OCI-LY7 (cell line): Measurements from ENCODE around the gene OSBP2. TPM values are rescaled to one million over a fixed set of nuclear protein-coding genes. Genes with fewer than 3 reads are reported as not detected.

Experiments used
- BruUV-seq: library from RNA; stranded (reverse); fragments of 400-500 nt; replicated peaks from 2 replicates; lab custom pipeline; 2021; lab: Mats Ljungman, UMichigan
- CTCF ChIA-PET: fragments of 300-600 bp; sonication (Branson Sonifier 250); formaldehyde crosslinking; loops from one replicate; lab custom pipeline; 2022; ENCODE audit warnings: antibody characterized with exemption; ENCODE audit not compliant: unreplicated experiment; lab: Charles Lee
- POLR2A ChIA-PET: fragments of 300-600 bp; sonication (Branson Sonifier 250); formaldehyde crosslinking; loops from one replicate; lab custom pipeline; 2022; ENCODE audit warnings: antibody characterized with exemption; lab: Charles Lee
- DNase-seq: peaks from one replicate; pipeline ENCODE4 v3.0.0-alpha.2; 2015; ENCODE audit warnings: low spot score
- H2AFZ ChIP-seq: fragments of 200-600 bp; sonication (generic), shearing (Covaris generic); 2 replicates; pipeline ENCODE4 v1.6.1; 2014; ENCODE audit warnings: mild to moderate bottlenecking, antibody characterized with exemption, low read length, moderate library complexity
- H3K27ac ChIP-seq: fragments of 200-600 bp; sonication (generic); 2 replicates; pipeline ENCODE4 v1.5.1; 2014; ENCODE audit warnings: mixed run types, low read depth, mild to moderate bottlenecking, moderate library complexity, low read length, inconsistent platforms; ENCODE audit not compliant: poor library complexity, severe bottlenecking
- H3K36me3 ChIP-seq: fragments of 200-600 bp; sonication (generic); 2 replicates; pipeline ENCODE4 v1.6.1; 2014; ENCODE audit warnings: mild to moderate bottlenecking, antibody characterized with exemption, low read length, moderate library complexity, mixed read lengths; ENCODE audit not compliant: insufficient read depth
- H3K4me1 ChIP-seq: fragments of 200-600 bp; sonication (generic); 2 replicates; pipeline ENCODE4 v1.5.1; 2014; ENCODE audit warnings: mild to moderate bottlenecking, low read length; ENCODE audit not compliant: insufficient read depth, poor library complexity, severe bottlenecking
- H3K4me2 ChIP-seq: fragments of 200-600 bp; sonication (generic); 2 replicates; pipeline ENCODE4 v1.6.1; 2014; ENCODE audit warnings: mild to moderate bottlenecking, low read length
- H3K4me3 ChIP-seq: fragments of 200-600 bp; sonication (generic); 2 replicates; pipeline ENCODE4 v1.5.1; 2014; ENCODE audit warnings: mild to moderate bottlenecking, low read depth, low read length; ENCODE audit not compliant: poor library complexity, severe bottlenecking
- H3K79me2 ChIP-seq: fragments of 200-600 bp; sonication (generic); 2 replicates; pipeline ENCODE4 v1.6.1; 2016; ENCODE audit warnings: low read depth, mild to moderate bottlenecking, low read length, moderate library complexity, mixed read lengths; ENCODE audit not compliant: insufficient read depth
- H3K9me2 ChIP-seq: fragments of 200-600 bp; sonication (generic); 2 replicates; pipeline ENCODE4 v1.6.1; 2016; ENCODE audit warnings: mild to moderate bottlenecking, low read length, mixed read lengths; ENCODE audit not compliant: insufficient read depth
- H3K9me3 ChIP-seq: fragments of 200-600 bp; sonication (generic); 2 replicates; pipeline ENCODE4 v1.6.1; 2014; ENCODE audit warnings: mild to moderate bottlenecking, mixed run types, low read length, mixed read lengths
- H4K20me1 ChIP-seq: fragments of 200-600 bp; sonication (generic); 2 replicates; pipeline ENCODE4 v1.6.1; 2014; ENCODE audit warnings: mild to moderate bottlenecking, antibody characterized with exemption, low read length, moderate library complexity, mixed read lengths; ENCODE audit not compliant: insufficient read depth
- EZH2phosphoT487 ChIP-seq: fragments of 200-600 bp; sonication (generic); IDR thresholded peaks from 2 replicates; pipeline ENCODE4 v1.6.1; 2018; ENCODE audit warnings: low read depth, borderline replicate concordance, mild to moderate bottlenecking, mixed run types, antibody characterized with exemption, low read length, moderate library complexity, mixed read lengths
- intact Hi-C: fragments of 100-400 bp; cut with micrococcal nuclease; formaldehyde crosslinking; loops from one replicate; pipeline ENCODE4 v1.10.0; 2022; ENCODE audit not compliant: unreplicated experiment
- total RNA-seq, 2 experiments: library from RNA; depleted of rRNA in 1 of 2; stranded (reverse); fragments of >200 nt in 1 of 2; shearing (Covaris generic) in 1 of 2; gene quantifications; 2 replicates each; pipeline ENCODE4 v1.2.3, GENCODE V29; 2014 to 2022
- TF ChIP-seq, protein P1 (sequence below): fragments of 200-600 bp; sonication (generic); conservative IDR thresholded peaks from 2 replicates; pipeline ENCODE4 v1.5.1; 2014; ENCODE audit warnings: mild to moderate bottlenecking, antibody characterized with exemption, low read length, moderate library complexity, mixed read lengths

OSBP2 gene
- total RNA-seq, 2 experiments from 2014 or later = 0.19 to 0.34 TPM

GRCh38 chr22:30905696-30906341 lies 211.1 kb downstream of the OSBP2 start:
- H3K9me2 ChIP-seq = no peaks in the 10 kb centered on the region
- H2AFZ ChIP-seq = no peak overlapping the region
- H3K36me3 ChIP-seq = peaks cover 15% of the 10 kb centered on the region
- DNase-seq = no peak
- no peak overlapping the region for H3K4me2 ChIP-seq
- no TSS peak for BruUV-seq
- no peak overlapping the region for H3K27ac ChIP-seq
- ChIA-PET CTCF (no interaction called here), POLR2A (no interaction called here)
- H3K79me2 ChIP-seq = no peaks in the 10 kb centered on the region
- no peaks in the 10 kb centered on the region for H4K20me1 ChIP-seq
- TF ChIP-seq EZH2phosphoT487 = no peak
- TF ChIP-seq, protein P1, sequence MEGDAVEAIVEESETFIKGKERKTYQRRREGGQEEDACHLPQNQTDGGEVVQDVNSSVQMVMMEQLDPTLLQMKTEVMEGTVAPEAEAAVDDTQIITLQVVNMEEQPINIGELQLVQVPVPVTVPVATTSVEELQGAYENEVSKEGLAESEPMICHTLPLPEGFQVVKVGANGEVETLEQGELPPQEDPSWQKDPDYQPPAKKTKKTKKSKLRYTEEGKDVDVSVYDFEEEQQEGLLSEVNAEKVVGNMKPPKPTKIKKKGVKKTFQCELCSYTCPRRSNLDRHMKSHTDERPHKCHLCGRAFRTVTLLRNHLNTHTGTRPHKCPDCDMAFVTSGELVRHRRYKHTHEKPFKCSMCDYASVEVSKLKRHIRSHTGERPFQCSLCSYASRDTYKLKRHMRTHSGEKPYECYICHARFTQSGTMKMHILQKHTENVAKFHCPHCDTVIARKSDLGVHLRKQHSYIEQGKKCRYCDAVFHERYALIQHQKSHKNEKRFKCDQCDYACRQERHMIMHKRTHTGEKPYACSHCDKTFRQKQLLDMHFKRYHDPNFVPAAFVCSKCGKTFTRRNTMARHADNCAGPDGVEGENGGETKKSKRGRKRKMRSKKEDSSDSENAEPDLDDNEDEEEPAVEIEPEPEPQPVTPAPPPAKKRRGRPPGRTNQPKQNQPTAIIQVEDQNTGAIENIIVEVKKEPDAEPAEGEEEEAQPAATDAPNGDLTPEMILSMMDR = no peak
- H3K4me3 ChIP-seq = no peak overlapping the region
- intact Hi-C loops = no loop called here
- H3K9me3 ChIP-seq = no peaks in the 10 kb centered on the region
- H3K4me1 ChIP-seq = no peaks in the 10 kb centered on the region

DNA sequence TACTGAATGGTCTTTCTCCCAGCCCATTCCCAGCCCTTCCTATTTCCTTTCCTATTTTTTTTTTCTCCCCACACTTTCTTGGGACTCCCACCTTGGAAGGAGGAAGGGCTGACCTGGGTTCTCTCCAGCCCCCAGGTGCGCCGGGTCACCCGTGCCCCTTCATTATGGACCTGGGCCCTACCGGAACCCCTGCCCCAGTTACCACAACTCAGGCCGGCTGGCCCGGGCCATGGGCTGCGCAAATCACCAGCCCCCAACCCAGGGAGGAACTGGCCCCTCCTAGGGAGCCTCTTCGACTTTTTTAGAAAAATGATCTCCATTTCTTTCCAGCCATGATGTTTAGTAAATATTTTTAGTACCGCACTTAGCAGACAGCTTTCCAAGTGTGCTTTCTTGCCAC lies 211.7 kb downstream of the OSBP2 start:
- Histone ChIP-seq H3K36me3 (peaks cover 15% of the 10 kb centered on the region), H3K4me2 (no peak overlapping the region), H3K9me2 (no peaks in the 10 kb centered on the region), H3K79me2 (no peaks in the 10 kb centered on the region), H2AFZ (no peak overlapping the region), H3K27ac (no peak overlapping the region), H3K9me3 (no peaks in the 10 kb centered on the region), H3K4me1 (no peaks in the 10 kb centered on the region), H4K20me1 (no peaks in the 10 kb centered on the region), H3K4me3 (no peak overlapping the region)
- DNase-seq = no peak
- intact Hi-C loops = no loop called here
- TF ChIP-seq, protein P1 = no peak
- no peak for TF ChIP-seq EZH2phosphoT487
- ChIA-PET CTCF (no interaction called here), POLR2A (no interaction called here)
- no TSS peak for BruUV-seq

GRCh38 chr22:30906946-30907345 lies 212.3 kb downstream of the OSBP2 start:
- H3K4me2 ChIP-seq = no peak overlapping the region
- H3K9me3 ChIP-seq = no peaks in the 10 kb centered on the region
- TF ChIP-seq, protein P1 = no peak
- no peak for TF ChIP-seq EZH2phosphoT487
- BruUV-seq = no TSS peak
- intact Hi-C loops = no loop called here
- peaks cover 15% of the 10 kb centered on the region for H3K36me3 ChIP-seq
- ChIA-PET CTCF (no interaction called here), POLR2A (no interaction called here)
- H3K9me2 ChIP-seq = no peaks in the 10 kb centered on the region
- no peaks in the 10 kb centered on the region for H3K79me2 ChIP-seq
- no peak overlapping the region for H3K27ac ChIP-seq
- no peaks in the 10 kb centered on the region for H3K4me1 ChIP-seq
- no peak overlapping the region for H2AFZ ChIP-seq
- H3K4me3 ChIP-seq = no peak overlapping the region
- H4K20me1 ChIP-seq = no peaks in the 10 kb centered on the region
- no peak for DNase-seq
